T-helper 2 cell treated with Interferon-gamma antibody and Interleukin-4, amounts not matched to agents 100 ng/mL and 5 ng/mL, for 36 hours (primary cell): ENCODE results near the gene CASK. TPM values are rescaled to one million over a fixed set of nuclear protein-coding genes. Genes with fewer than 3 reads are reported as not detected.
"Not testable (repeated sequence)": the region's sequence is repeated elsewhere in the genome, so short reads cannot be mapped to it uniquely, and the experiment has no call there.

Experiments
- intact Hi-C: fragments of 100-400 bp; cut with micrococcal nuclease; formaldehyde crosslinking; loops from one replicate; pipeline ENCODE4 v1.15.1; 2023
- total RNA-seq: library from RNA; stranded (reverse); gene quantifications from 2 replicates; pipeline ENCODE4 v1.2.3, GENCODE V29; 2022

Gene CASK
- total RNA-seq, 1 donor from 2014 or later, result 33.0 TPM

- intact Hi-C loops, result no loop called here
These were observed 219.8 kb downstream of the CASK start for GRCh38 chrX:41703574-41704029.

GRCh38 chrX:41695426-41695825 is 227.9 kb downstream of the CASK start:
- intact Hi-C loops, result no loop called here

- intact Hi-C loops, result no loop called here
These were observed 230.3 kb downstream of the CASK start for GRCh38 chrX:41693024-41693423.

DNA sequence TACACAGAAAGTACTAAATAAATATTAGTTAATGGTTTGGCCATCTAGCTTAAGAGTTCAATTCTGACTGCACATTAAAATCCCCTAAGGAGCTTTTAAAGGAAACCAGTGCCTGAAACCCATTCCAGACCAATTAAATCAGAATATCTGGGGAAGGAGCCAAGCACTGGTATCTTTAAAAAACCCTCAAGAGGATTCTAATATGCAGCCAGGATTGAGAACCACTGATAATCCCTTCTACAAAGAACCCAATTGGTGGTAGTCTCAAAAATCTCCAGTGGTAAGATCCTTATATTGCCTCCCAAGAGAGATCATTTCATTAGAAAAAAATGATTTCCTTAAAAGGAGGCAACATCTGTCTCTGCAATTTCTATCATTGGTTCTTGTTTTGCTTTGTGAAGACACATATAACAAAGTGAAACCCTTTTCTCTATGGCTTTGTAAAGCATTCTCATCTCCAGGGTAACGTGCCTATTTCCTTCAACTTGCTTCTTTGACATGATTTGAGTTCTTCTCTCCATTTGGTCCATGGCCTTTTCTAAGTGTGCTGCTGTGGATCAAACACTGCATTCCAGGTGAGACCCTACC is 231.1 kb downstream of the CASK start:
- intact Hi-C loops, result no loop called here

- intact Hi-C loops, result loop anchor here (10.0 kb wide), 1 partner anchor 45 kb away; no protein-coding TSS in a partner anchor
These were observed 233.6 kb downstream of the CASK start for GRCh38 chrX:41689711-41690110.

DNA sequence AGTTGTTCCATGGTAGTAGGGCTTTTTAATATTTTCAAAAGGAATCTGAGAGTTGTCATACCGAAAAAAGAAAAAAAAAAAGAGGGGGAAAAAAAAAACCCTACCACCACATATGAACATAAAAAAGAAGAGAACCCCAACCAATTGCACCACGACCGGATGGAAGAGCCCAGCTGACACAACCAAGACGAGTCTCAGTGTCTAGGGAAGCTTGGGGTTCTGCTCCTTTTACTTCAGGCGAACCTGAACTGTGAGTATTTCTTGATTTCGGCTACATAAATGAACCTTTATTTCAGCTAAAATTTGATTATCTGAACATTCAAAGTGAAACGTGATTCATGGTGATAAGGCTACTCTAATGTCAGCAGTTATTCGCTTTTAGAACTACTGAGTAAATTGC is 234.5 kb downstream of the CASK start, which contains the start of gene GPR34:
Gene GPR34, plus strand, starts transcription at position 139 of the 400 bp plus-strand sequence. CDS start 6,661 bp downstream, outside the sequence.
- intact Hi-C loops, result loop anchor here (10.0 kb wide), 1 partner anchor 46 kb away; no protein-coding TSS in a partner anchor

GRCh38 chrX:41688156-41688555 is 235.2 kb downstream of the CASK start:
- intact Hi-C loops, result loop anchor here (10.0 kb wide), 1 partner anchor 47 kb away; no protein-coding TSS in a partner anchor

GRCh38 chrX:41686788-41687187 is 236.6 kb downstream of the CASK start:
- intact Hi-C loops, result loop anchor here (10.0 kb wide), 1 partner anchor 48 kb away; no protein-coding TSS in a partner anchor

DNA sequence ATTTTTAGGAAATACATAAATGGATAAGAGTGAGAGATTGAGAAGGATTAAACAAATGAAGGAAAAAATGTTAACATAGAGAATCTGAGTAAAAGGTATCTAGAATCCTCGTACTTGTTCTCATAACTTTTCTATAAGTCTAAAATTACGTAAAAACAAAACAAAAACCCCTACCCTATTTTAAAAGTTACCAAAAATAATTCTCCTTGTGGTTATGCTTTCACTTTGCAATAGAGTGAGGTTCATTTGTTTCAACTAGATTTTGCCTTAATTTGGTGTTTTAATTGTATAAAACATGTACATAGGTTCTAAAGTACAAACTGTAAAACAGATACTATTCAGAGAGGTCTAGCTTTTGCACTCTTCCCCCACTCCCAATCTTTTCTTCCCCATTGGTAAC is 238.4 kb downstream of the CASK start:
- intact Hi-C loops, result loop anchor here (10.0 kb wide), 1 partner anchor 50 kb away; no protein-coding TSS in a partner anchor

DNA sequence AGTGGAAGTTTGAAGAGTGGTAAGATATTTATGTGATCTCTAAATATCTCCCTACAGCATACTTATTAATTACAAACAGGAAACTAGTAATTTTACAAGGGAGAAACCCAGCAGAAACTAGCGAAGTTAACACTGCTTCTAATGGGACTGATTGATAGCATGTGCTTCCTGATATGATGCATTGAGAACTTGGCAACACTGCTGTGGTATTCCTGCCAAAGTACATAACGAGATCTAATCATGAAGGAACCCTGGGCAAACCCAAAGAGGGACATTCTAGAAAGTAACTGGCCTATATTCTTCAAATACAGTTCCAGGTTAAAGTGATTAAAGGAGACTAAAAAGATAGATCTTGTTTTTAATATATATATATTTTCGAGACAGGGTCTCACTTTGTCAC is 239.2 kb downstream of the CASK start:
- intact Hi-C loops, result loop anchor here (10.0 kb wide), 1 partner anchor 51 kb away; no protein-coding TSS in a partner anchor

GRCh38 chrX:41677183-41678060 is 245.9 kb downstream of the CASK start:
- intact Hi-C loops, result no loop called here

DNA sequence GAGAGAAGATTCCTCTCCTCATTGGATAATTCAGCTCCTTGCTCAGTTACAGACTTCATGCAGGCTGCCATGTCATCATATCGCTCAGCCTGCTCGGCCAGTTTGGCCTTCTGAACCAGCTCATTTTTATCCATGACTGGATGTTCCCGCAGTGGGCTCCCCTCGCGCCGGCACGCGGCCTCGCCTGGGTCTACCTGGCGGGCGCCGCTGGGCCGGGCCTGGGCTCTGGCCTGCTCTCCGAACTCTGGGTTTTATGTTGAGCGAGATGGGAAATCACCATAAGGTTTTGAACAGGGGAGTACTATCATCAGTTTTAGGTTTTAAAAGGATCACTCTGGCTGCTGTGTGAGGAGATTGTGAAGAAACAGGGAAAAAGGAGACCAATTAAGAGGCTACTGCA is 247.0 kb downstream of the CASK start:
- intact Hi-C loops, result not testable (repeated sequence)

DNA sequence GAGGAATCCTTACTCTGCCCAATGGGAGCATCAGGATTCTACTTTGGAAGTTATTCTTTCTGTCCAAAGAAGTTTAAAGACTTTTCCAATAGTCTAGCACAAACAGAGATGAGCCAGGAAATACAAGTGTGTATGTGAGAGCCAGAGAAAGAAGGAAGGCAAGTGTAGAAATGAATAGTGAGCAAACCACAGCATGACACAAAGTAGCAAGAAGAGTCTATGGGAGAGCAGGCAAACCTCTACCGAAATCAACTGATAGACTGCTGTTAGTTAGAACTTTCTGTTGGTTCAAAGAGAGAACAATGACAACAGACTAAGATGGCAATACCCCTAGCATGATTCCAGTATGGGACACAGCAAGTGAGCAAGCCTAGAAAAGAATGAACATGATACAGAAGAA is 250.7 kb downstream of the CASK start:
- intact Hi-C loops, result no loop called here

GRCh38 chrX:41671082-41671481 is 252.3 kb downstream of the CASK start:
- intact Hi-C loops, result no loop called here

- intact Hi-C loops, result no loop called here
These were observed 253.2 kb downstream of the CASK start for GRCh38 chrX:41670112-41670511.

DNA sequence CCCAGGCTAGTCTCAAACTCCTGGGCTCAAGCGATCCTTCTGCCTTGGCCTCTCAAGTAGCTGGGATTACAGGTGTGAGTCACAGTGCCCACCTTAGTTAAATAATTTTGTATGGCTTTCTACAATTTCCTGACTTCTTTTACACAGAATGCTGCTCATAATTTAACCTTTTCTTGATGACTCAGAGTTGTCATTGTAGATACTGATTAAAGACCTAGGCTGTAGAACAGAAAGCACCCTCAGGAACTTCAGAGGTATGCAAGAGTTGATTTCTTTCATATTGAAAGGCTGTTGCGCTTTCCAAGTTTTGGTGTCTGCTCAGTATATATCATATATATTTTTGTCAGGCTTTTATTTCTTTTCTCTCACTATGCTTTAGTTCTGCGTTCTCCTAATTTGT is 255.7 kb downstream of the CASK start:
- intact Hi-C loops, result no loop called here

DNA sequence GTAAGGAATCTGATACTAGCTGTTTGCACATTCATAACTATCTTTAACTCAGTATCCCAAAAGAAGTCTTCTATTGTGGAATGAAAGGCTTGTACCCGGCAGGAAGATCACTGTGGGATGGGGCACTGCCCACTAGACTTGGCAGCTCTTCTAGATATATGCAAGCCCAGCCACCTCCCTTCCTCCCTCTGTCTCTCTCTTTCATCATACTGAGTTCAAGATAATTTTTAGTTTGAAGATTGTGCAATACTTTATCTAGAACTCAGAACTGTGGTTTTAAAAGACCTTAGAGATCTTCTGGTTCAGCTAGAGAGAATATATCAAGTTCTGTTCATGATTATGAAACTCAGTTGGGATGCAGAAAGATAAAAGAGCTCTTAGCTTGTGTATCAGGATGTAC is 257.1 kb downstream of the CASK start:
- intact Hi-C loops, result no loop called here

DNA sequence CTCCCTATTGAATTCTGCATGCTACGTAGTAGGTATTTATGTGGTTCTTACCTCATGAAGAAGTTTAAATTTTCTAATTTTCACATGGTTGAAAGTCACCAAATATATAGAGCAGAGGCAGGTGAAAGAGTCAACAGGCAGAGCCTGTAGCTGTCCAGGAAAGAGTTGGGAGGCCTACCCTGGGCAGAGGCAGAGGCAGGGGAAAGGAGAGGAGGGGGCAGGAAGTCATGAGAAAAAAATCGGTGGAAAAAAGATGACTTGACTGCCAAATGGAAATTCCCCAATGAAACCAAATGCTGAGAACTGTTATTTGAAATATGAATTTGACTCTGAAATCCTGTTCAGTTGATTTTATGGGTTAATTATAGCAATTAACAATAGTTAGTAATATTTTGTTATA is 257.7 kb downstream of the CASK start:
- intact Hi-C loops, result no loop called here

DNA sequence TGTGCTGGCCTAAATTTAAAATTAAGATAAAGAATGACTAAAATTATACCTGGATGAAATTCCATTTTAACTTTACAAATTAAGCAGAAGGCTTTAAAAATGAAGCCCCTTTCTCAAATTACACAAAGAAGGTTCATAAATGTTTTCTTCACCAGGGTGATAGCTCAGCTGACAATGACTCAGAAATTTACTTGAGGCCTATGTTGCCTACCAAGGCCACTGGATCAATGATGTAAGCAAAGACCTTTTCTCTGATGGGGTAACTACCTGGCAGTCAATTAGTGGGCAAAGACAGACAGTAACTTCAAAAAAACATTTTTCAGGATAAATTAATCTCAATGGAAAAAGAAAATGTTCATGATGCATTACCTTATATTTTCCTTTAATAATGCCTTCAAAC is 258.4 kb downstream of the CASK start:
- intact Hi-C loops, result no loop called here

DNA sequence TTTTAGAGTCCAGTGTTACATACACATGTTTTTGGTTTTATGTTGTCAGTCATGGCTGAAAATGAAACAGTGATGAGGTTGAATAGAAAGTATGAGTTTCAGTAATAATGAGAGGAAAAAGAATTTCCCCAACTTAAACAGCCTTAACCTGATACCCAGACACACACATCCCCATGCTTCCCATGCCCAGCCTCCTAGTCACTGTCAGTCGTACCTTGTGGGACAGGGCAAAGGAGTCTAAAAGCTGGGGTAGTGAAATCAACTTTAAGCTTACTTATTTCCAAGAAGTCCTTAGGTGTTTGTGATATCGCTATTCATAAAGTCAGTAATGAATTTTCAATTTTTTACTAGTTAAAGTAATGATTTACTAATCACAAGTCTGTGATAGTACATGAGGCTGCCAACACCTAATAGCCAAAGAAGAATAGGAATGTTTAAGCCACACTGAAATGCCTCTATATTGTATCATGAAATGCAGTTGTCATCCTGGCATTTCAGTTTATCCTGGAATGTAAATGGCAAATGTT is 258.9 kb downstream of the CASK start:
- intact Hi-C loops, result no loop called here

GRCh38 chrX:41661366-41662095 is 261.8 kb downstream of the CASK start:
- intact Hi-C loops, result no loop called here
